Measurements from ENCODE around the gene DNAJC13.
"Not testable (repeated sequence)": the region's sequence is repeated elsewhere in the genome, so short reads cannot be mapped to it uniquely, and the experiment has no call there.

DNAJC13 gene

DNA sequence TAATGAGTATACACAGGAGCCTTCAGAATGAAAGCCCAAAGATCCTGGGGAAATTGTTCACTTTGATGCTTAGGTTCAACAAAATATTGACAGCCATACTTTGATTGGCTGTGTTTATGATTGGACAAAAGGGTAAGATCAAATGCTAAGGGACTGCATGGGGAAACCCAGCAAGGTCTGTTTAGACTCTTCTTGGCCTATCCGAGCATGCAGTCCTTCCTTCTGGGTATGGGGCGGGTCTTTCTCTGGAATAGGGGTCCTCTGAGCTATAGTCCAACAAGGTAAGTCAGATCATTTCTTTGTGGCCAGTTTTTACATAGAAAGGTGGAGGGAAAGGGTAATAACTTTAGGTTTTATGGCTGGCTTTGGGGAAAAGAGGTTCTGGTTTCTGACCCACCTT, 126.8 kb downstream of the DNAJC13 start:
- no peaks in the 10 kb centered on the region for H3K9me3 ChIP-seq (ENCODE audit: control insufficient read depth, insufficient read depth, low read length)
- H3K9ac ChIP-seq (ENCODE audit: low read depth, low read length) = no peak overlapping the region
- no peak overlapping the region for H3K4me3 ChIP-seq (ENCODE audit: low read depth, low read length)
- H3K27ac ChIP-seq (ENCODE audit: low read depth, low read length) = no peak overlapping the region
- no peaks in the 10 kb centered on the region for H3K27me3 ChIP-seq (ENCODE audit: control insufficient read depth, insufficient read depth, low read length)
- peaks cover 14% of the 10 kb centered on the region for H3K36me3 ChIP-seq (ENCODE audit: control insufficient read depth, insufficient read depth, low read length)
- no peaks in the 10 kb centered on the region for H3K4me1 ChIP-seq (ENCODE audit: control insufficient read depth, insufficient read depth, low read length)

- H3K36me3 ChIP-seq (ENCODE audit: control insufficient read depth, insufficient read depth, low read length) = peaks cover under 1% of the 10 kb centered on the region; the same call in 1 of the 2 replicates
- no peak overlapping the region for H3K27ac ChIP-seq (ENCODE audit: low read depth, low read length)
- H3K27me3 ChIP-seq (ENCODE audit: control insufficient read depth, insufficient read depth, low read length) = no peaks in the 10 kb centered on the region
- no peak overlapping the region for H3K4me3 ChIP-seq (ENCODE audit: low read depth, low read length)
- H3K4me1 ChIP-seq (ENCODE audit: control insufficient read depth, insufficient read depth, low read length) = no peaks in the 10 kb centered on the region
- H3K9ac ChIP-seq (ENCODE audit: low read depth, low read length) = no peak overlapping the region
- no peaks in the 10 kb centered on the region for H3K9me3 ChIP-seq (ENCODE audit: control insufficient read depth, insufficient read depth, low read length)
Observed at GRCh38 chr3:132545471-132545870, 128.2 kb downstream of the DNAJC13 start.

GRCh38 chr3:132549169-132549568, 131.9 kb downstream of the DNAJC13 start:
- H3K4me1 ChIP-seq (ENCODE audit: control insufficient read depth, insufficient read depth, low read length) = no peaks in the 10 kb centered on the region
- no peaks in the 10 kb centered on the region for H3K9me3 ChIP-seq (ENCODE audit: control insufficient read depth, insufficient read depth, low read length)
- H3K9ac ChIP-seq (ENCODE audit: low read depth, low read length) = no peak overlapping the region
- H3K27me3 ChIP-seq (ENCODE audit: control insufficient read depth, insufficient read depth, low read length) = no peaks in the 10 kb centered on the region
- H3K36me3 ChIP-seq (ENCODE audit: control insufficient read depth, insufficient read depth, low read length) = no peaks in the 10 kb centered on the region
- no peak overlapping the region for H3K4me3 ChIP-seq (ENCODE audit: low read depth, low read length)
- H3K27ac ChIP-seq (ENCODE audit: low read depth, low read length) = no peak overlapping the region

DNA sequence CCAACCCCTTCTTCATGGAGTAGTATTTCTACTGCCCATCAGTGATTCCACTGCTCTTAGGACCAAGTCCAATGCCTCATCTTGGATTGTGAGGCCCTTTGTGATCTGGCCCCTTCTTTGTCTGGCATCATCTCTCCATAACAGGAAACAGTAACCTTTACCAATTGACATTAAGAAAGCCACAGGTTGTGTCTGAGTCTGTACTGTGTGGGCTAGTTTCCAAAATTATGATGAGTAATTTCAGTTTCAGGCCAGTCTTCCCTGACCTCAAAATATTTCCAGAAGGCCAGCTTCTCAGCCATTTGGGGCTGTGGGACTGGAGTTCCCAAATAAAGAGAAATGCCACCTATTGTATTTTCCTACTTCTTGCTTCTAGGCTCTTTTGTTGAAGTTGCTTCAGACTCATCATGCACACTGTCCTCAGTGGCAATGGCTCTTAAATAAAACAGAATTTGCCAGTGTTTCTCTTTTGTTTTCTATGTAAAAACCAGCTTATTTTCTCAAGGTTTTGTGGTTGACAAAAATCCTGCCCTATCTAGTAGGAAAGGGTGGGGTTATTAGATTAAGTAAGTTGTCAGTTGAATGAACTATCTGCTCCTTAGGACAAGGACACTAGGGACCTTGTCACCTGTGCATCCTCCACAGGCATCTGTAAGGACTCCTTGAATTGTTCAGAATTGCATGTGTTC, 132.7 kb downstream of the DNAJC13 start:
- Histone ChIP-seq H3K4me1 (ENCODE audit: control insufficient read depth, insufficient read depth, low read length) (peaks cover 7% of the 10 kb centered on the region), H3K4me3 (ENCODE audit: low read depth, low read length) (no peak overlapping the region), H3K27me3 (ENCODE audit: control insufficient read depth, insufficient read depth, low read length) (no peaks in the 10 kb centered on the region), H3K27ac (ENCODE audit: low read depth, low read length) (no peak overlapping the region), H3K9ac (ENCODE audit: low read depth, low read length) (no peak overlapping the region), H3K9me3 (ENCODE audit: control insufficient read depth, insufficient read depth, low read length) (no peaks in the 10 kb centered on the region), H3K36me3 (ENCODE audit: control insufficient read depth, insufficient read depth, low read length) (no peaks in the 10 kb centered on the region)

DNA sequence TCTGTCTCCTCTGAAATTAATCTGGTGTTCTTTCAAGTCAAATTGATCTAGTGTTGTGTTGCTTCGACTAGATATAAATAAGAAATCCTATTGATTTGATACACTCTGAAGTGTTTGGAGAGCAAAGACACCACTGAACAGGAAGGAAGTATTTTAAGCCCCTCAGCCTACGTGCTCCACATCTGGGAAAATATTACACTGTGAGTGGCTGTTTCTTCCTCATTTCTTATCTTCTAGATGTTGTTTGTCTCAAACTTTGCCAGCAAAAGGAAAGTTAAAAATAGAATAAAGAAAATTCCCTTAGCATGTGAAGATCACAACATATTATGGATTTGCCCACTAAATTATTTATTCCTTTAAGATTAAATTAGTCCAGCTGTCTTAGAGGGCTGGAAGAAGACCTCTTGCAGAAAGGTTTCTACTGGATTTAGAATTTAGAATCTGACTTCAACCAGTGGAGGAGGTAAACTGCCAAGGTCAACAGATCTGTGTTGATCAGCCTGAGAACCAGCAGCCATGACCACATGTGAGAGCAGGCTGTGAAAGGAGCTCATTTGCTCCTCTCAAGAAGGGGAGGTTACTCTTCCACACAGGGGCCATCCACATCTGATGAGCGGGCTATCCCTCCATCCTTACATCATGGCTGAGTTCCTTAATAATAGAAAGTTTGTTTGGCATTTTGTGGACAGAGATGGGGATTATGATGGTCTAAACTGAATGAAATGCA, 133.4 kb downstream of the DNAJC13 start:
- H3K36me3 ChIP-seq (ENCODE audit: control insufficient read depth, insufficient read depth, low read length) = no peaks in the 10 kb centered on the region
- no peaks in the 10 kb centered on the region for H3K9me3 ChIP-seq (ENCODE audit: control insufficient read depth, insufficient read depth, low read length)
- H3K27me3 ChIP-seq (ENCODE audit: control insufficient read depth, insufficient read depth, low read length) = no peaks in the 10 kb centered on the region
- no peak overlapping the region for H3K4me3 ChIP-seq (ENCODE audit: low read depth, low read length)
- no peak overlapping the region for H3K9ac ChIP-seq (ENCODE audit: low read depth, low read length)
- H3K27ac ChIP-seq (ENCODE audit: low read depth, low read length) = no peak overlapping the region
- H3K4me1 ChIP-seq (ENCODE audit: control insufficient read depth, insufficient read depth, low read length) = peaks cover 10% of the 10 kb centered on the region

- Histone ChIP-seq H3K27ac (ENCODE audit: low read depth, low read length) (no peak overlapping the region), H3K9ac (ENCODE audit: low read depth, low read length) (no peak overlapping the region), H3K4me3 (ENCODE audit: low read depth, low read length) (no peak overlapping the region), H3K36me3 (ENCODE audit: control insufficient read depth, insufficient read depth, low read length) (peaks cover under 1% of the 10 kb centered on the region; the same call in 1 of the 2 replicates), H3K9me3 (ENCODE audit: control insufficient read depth, insufficient read depth, low read length) (no peaks in the 10 kb centered on the region), H3K27me3 (ENCODE audit: control insufficient read depth, insufficient read depth, low read length) (no peaks in the 10 kb centered on the region), H3K4me1 (ENCODE audit: control insufficient read depth, insufficient read depth, low read length) (peaks cover 10% of the 10 kb centered on the region)
Observed at GRCh38 chr3:132553826-132554225, 136.5 kb downstream of the DNAJC13 start.

DNA sequence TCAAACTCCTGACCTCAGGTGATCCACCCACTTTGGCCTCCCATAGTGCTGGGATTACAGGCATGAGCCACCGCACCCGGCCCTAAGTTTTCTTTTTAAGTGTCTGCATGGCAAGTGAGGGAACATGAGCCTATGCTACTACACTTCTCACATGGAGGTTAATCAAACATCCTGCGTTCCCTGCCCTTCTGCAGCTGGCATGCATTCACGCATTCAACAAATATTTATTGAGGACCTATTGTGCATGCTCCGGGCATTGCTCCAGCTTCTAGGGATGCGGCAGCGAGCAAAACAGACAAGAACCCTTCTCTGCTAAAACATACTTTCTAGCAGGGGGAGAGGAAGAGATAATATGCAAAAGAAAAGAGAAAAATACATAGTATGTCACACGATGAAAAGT, 137.1 kb downstream of the DNAJC13 start:
- Histone ChIP-seq H3K9ac (ENCODE audit: low read depth, low read length) (no peak overlapping the region), H3K4me1 (ENCODE audit: control insufficient read depth, insufficient read depth, low read length) (peaks cover 10% of the 10 kb centered on the region), H3K27ac (ENCODE audit: low read depth, low read length) (no peak overlapping the region), H3K4me3 (ENCODE audit: low read depth, low read length) (no peak overlapping the region), H3K27me3 (ENCODE audit: control insufficient read depth, insufficient read depth, low read length) (no peaks in the 10 kb centered on the region), H3K9me3 (ENCODE audit: control insufficient read depth, insufficient read depth, low read length) (no peaks in the 10 kb centered on the region), H3K36me3 (ENCODE audit: control insufficient read depth, insufficient read depth, low read length) (peaks cover 4% of the 10 kb centered on the region; the same call in 1 of the 2 replicates)

DNA sequence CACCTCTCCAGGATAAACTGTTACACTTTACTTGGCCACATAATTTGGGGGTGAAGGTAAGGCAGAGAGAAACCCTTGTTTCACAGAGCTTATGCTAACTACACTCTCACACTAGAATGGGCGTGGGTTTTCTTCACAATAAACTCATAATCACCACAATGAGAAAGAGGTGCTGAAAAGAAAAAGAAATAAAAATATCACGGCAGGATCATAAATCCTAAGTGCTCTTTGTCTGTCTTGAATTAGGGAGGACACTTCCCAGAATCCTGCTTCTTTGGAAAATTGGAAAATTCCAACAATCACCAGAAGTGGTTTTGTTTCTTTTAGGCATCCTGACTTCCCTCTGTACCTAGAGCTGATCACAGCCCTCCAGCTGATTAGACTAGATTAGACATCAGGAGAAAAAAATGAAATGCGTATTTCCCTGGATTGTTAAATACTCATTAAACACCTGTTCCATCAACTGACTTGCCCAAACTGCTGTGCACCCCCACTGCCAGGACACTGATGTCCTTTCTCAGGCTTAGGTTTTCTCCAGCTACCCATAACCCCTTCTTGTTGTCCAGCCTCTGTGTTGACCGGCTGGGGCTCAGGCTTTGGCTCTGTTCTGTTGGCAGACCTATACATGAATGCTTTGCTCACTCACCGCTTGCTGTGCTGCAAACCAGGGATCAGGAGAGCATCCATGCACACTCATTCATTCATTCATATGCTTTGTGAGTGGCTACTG, 138.2 kb downstream of the DNAJC13 start:
- Histone ChIP-seq H3K27me3 (ENCODE audit: control insufficient read depth, insufficient read depth, low read length) (no peaks in the 10 kb centered on the region), H3K27ac (ENCODE audit: low read depth, low read length) (no peak overlapping the region), H3K9ac (ENCODE audit: low read depth, low read length) (no peak overlapping the region), H3K9me3 (ENCODE audit: control insufficient read depth, insufficient read depth, low read length) (no peaks in the 10 kb centered on the region), H3K36me3 (ENCODE audit: control insufficient read depth, insufficient read depth, low read length) (peaks cover 4% of the 10 kb centered on the region; the same call in 1 of the 2 replicates), H3K4me1 (ENCODE audit: control insufficient read depth, insufficient read depth, low read length) (peaks cover 10% of the 10 kb centered on the region), H3K4me3 (ENCODE audit: low read depth, low read length) (no peak overlapping the region)

DNA sequence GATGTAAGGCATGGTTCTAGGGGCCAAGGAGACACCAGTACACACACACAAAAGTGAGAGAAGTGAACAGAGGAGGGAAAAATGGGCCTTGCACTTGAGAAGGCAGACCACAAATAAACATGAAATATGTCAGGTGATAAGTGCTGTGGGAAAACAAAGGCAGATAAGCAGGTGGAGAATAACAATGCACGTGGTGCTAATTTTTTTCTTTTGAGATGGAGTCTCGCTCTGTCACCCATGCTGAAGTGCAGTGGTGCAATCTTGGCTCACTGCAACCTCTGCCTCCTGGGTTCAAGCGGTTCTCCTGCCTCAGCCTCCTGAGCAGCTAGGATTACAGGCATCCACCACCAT, 138.7 kb downstream of the DNAJC13 start:
- not testable (repeated sequence) for H3K9me3 ChIP-seq (ENCODE audit: control insufficient read depth, insufficient read depth, low read length); H3K36me3 ChIP-seq (ENCODE audit: control insufficient read depth, insufficient read depth, low read length); H3K27me3 ChIP-seq (ENCODE audit: control insufficient read depth, insufficient read depth, low read length); H3K27ac ChIP-seq (ENCODE audit: low read depth, low read length); H3K4me3 ChIP-seq (ENCODE audit: low read depth, low read length); H3K9ac ChIP-seq (ENCODE audit: low read depth, low read length)
- peaks cover 13% of the 10 kb centered on the region for H3K4me1 ChIP-seq (ENCODE audit: control insufficient read depth, insufficient read depth, low read length)

DNA sequence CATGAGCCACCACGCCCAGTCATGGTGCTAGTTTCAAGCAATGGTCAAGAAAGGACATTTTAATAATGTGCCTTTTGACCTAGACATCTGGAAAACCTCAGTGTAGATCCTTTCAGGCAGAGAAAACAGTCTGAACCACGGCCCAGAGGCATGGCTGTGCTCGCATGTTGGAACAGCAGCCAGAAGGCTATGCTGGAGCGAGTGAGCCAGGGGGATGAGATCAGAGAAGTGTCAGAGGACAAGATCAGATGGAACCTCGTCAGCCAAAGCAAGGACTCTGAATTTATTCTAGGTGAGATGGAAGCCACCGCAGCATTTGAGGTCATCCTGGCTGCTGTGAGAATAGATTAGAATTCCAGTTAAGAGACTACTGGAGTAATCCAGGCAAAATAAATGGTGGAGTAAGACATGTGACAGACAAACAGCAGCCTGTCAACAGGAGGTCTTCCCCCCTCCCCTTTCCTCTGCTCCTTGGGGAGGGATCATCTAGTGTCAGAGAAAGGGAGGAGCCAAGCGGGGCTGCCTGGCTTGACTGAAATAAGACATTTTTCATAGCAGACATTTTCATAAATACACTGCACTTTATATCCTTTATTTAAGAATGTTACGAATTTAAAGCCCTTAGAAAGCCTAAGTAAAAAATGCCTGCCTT, 139.3 kb downstream of the DNAJC13 start:
- no peaks in the 10 kb centered on the region for H3K9me3 ChIP-seq (ENCODE audit: control insufficient read depth, insufficient read depth, low read length)
- no peak overlapping the region for H3K9ac ChIP-seq (ENCODE audit: low read depth, low read length)
- no peak overlapping the region for H3K27ac ChIP-seq (ENCODE audit: low read depth, low read length)
- H3K27me3 ChIP-seq (ENCODE audit: control insufficient read depth, insufficient read depth, low read length) = no peaks in the 10 kb centered on the region
- peaks cover 13% of the 10 kb centered on the region for H3K4me1 ChIP-seq (ENCODE audit: control insufficient read depth, insufficient read depth, low read length)
- peaks cover 4% of the 10 kb centered on the region; the same call in 1 of the 2 replicates for H3K36me3 ChIP-seq (ENCODE audit: control insufficient read depth, insufficient read depth, low read length)
- H3K4me3 ChIP-seq (ENCODE audit: low read depth, low read length) = no peak overlapping the region

All from HUES48 (cell line).